ENCODE results near the gene LAX1. TPM values are rescaled to one million over a fixed set of nuclear protein-coding genes. Genes with fewer than 3 reads are reported as not detected.

LAX1 gene
- total RNA-seq, 1 donor from 2014 or later, result 3.0 TPM

DNA sequence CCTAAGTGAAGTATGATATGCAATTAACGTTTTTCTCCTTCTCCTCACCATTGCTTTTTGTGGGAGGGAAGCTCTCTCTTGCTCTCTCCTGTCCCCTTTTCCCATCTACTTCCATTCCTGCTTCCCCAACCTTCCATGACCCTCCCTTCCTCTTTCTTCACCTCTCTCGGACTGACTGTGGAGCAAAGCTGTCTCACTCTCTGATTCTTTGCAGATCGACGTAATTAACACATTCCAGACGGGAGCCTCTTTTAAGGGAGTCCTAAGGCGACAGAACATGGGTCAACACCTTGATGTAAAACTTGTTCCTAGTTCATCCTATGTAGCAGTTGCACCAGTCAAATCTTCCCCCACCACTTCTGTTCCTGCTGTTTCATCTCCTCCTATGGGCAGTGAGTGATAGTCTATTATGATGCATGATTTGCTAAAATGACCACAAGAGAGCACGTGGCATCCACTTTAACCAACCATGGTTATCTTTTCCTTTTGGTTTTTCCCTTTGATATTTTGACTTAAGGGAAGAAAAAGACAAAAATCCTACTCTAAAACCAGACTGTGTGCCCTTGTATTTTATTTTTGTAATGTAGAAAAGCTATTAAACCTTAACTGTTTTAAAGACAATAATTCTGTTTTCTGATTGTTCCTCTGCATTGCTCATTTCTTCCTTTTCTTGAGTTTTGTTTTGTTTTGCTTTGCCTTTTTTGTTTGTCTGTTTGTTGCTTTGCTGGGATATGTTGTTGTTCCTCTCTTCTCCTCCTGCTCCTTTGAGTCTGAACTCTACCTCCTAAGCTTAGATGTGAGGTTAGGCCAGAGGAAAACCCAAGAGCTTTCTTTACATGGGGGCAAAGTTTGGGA lies 31.7 kb upstream of the LAX1 start:
- no peak for TF ChIP-seq CTCF (IDR thresholded peaks at IDR 0.05)
- ATAC-seq (no peak), DNase-seq (no peak)
- no peak overlapping the region for H3K4me3 ChIP-seq
- H3K9me3 ChIP-seq, result no peaks in the 10 kb centered on the region
- H3K27me3 ChIP-seq (ENCODE audit: low read depth), result no peaks in the 10 kb centered on the region
- no peaks in the 10 kb centered on the region for H3K4me1 ChIP-seq
- peaks cover 99% of the 10 kb centered on the region for H3K36me3 ChIP-seq
- intact Hi-C loops (cut with DNase I), result no loop called here
- H3K27ac ChIP-seq, result no peak overlapping the region

- H3K4me3 ChIP-seq, result no peak overlapping the region
- no peak for TF ChIP-seq CTCF (IDR thresholded peaks at IDR 0.05)
- DNase-seq (no peak), ATAC-seq (no peak)
- H3K36me3 ChIP-seq, result peaks cover 46% of the 10 kb centered on the region
- peaks cover 17% of the 10 kb centered on the region for H3K4me1 ChIP-seq
- intact Hi-C loops (cut with DNase I), result no loop called here
- no peak overlapping the region for H3K27ac ChIP-seq
- H3K27me3 ChIP-seq (ENCODE audit: low read depth), result no peaks in the 10 kb centered on the region
- H3K9me3 ChIP-seq, result no peaks in the 10 kb centered on the region
Observed at GRCh38 chr1:203742436-203742835, 22.5 kb upstream of the LAX1 start.

- no peak overlapping the region for H3K4me3 ChIP-seq
- peak in 1 of 2 donors; percentile 23 for ATAC-seq
- no peak for TF ChIP-seq CTCF (IDR thresholded peaks at IDR 0.05)
- no peak overlapping the region for H3K27ac ChIP-seq
- no peak for DNase-seq
- H3K4me1 ChIP-seq, result peaks cover 17% of the 10 kb centered on the region
- intact Hi-C loops (cut with DNase I), result no loop called here
- no peaks in the 10 kb centered on the region for H3K27me3 ChIP-seq (ENCODE audit: low read depth)
- H3K36me3 ChIP-seq, result peaks cover 39% of the 10 kb centered on the region
- H3K9me3 ChIP-seq, result no peaks in the 10 kb centered on the region
Observed at GRCh38 chr1:203743091-203743571, 21.9 kb upstream of the LAX1 start.

DNA sequence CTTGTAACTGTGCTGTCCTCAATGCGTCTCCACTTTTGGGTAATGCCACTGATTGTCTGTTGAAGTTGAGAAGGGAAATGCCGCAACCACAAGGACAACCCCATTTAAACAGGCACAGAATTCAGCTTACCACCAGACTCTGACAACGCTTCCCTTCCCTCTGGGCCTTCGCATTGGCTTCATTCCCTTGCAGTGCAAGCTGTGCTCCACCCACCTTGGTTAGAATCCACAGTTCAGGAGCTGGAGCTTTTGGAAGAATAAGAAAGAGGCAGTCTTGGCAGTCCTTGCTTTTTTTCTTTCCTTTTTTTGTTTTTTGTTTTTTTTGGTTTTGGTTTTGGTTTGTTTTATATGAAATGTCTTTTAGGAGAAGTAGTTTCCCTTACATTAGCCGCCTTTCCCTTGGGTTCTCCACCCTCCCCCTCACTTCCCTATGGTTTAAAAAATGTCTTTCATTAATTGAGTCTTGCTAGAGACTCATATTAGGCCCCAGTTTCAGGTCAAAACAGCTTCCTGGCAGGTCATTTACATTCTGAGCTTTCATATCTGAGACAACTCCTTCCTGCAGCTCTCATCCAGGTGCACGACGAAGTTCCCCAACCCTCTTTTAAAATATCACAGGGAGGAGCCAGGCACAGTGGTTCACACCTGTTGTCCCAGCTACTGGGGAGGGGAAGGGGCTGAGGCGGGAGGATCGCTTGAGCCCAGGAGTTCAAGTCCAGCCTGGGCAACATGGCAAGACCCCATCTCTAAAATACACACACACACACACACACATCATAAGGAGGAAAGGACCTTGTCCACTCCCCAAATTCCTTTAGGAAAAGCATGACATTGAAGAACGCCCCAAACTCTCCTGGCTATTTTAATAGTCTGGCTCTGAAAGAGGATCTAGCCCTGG lies 20.7 kb upstream of the LAX1 start:
- H3K9me3 ChIP-seq, result no peaks in the 10 kb centered on the region
- no peak overlapping the region for H3K4me3 ChIP-seq
- DNase-seq (no peak), ATAC-seq (peak; percentile 57 to 63)
- peaks cover 29% of the 10 kb centered on the region for H3K36me3 ChIP-seq
- H3K4me1 ChIP-seq, result peaks cover 17% of the 10 kb centered on the region
- H3K27me3 ChIP-seq (ENCODE audit: low read depth), result no peaks in the 10 kb centered on the region
- peak overlapping the region; percentile 63 for H3K27ac ChIP-seq
- no peak for TF ChIP-seq CTCF (IDR thresholded peaks at IDR 0.05)
- intact Hi-C loops (cut with DNase I), result no loop called here

GRCh38 chr1:203746281-203746680 lies 18.7 kb upstream of the LAX1 start:
- peaks cover 17% of the 10 kb centered on the region for H3K4me1 ChIP-seq
- ATAC-seq (no peak), DNase-seq (no peak)
- H3K27ac ChIP-seq, result no peak overlapping the region
- no peak overlapping the region for H3K4me3 ChIP-seq
- H3K9me3 ChIP-seq, result no peaks in the 10 kb centered on the region
- H3K36me3 ChIP-seq, result peaks cover 10% of the 10 kb centered on the region
- intact Hi-C loops (cut with DNase I), result no loop called here
- no peak for TF ChIP-seq CTCF (IDR thresholded peaks at IDR 0.05)
- no peaks in the 10 kb centered on the region for H3K27me3 ChIP-seq (ENCODE audit: low read depth)

Measured in lower lobe of right lung (tissue), 2 donors.